Stimulated activated naive CD8-positive, alpha-beta T cell treated with anti-CD3 and anti-CD28 coated beads, Interleukin-15, Interleukin-2, amounts not matched to agents 100 ng/mL and 50 ng/mL, for 24 hours (primary cell): ENCODE data around the gene CELA3A.
"Not testable (repeated sequence)": the region's sequence is repeated elsewhere in the genome, so short reads cannot be mapped to it uniquely, and the experiment has no call there.

ENCODE experiments used
- H3K27ac Mint-ChIP-seq: one replicate; pipeline ENCODE4 v1.8.0; 2021; ENCODE audit warnings: mild to moderate bottlenecking, mixed read lengths
- H3K27me3 Mint-ChIP-seq: one replicate; pipeline ENCODE4 v1.8.0; 2021; ENCODE audit warnings: mixed read lengths
- H3K36me3 Mint-ChIP-seq: one replicate; pipeline ENCODE4 v1.8.0; 2021; ENCODE audit warnings: low read depth, mixed read lengths
- H3K4me1 Mint-ChIP-seq: one replicate; pipeline ENCODE4 v1.8.0; 2021; ENCODE audit warnings: low read depth, mixed read lengths
- H3K4me3 Mint-ChIP-seq: one replicate; pipeline ENCODE4 v1.8.0; 2021; ENCODE audit warnings: mild to moderate bottlenecking, mixed read lengths
- H3K9me3 Mint-ChIP-seq: one replicate; pipeline ENCODE4 v1.8.0; 2021; ENCODE audit warnings: mixed read lengths

Gene CELA3A

GRCh38 chr1:21973948-21974347, 27.5 kb upstream of the CELA3A start:
- not testable (repeated sequence) for H3K27me3 Mint-ChIP-seq, H3K36me3 Mint-ChIP-seq, H3K9me3 Mint-ChIP-seq, H3K4me1 Mint-ChIP-seq, H3K4me3 Mint-ChIP-seq
- H3K27ac Mint-ChIP-seq: peak overlapping the region; percentile 18

- not testable (repeated sequence) for H3K36me3 Mint-ChIP-seq, H3K4me1 Mint-ChIP-seq, H3K27ac Mint-ChIP-seq, H3K27me3 Mint-ChIP-seq, H3K4me3 Mint-ChIP-seq, H3K9me3 Mint-ChIP-seq
These were observed 26.8 kb upstream of the CELA3A start for GRCh38 chr1:21974699-21975098.

DNA sequence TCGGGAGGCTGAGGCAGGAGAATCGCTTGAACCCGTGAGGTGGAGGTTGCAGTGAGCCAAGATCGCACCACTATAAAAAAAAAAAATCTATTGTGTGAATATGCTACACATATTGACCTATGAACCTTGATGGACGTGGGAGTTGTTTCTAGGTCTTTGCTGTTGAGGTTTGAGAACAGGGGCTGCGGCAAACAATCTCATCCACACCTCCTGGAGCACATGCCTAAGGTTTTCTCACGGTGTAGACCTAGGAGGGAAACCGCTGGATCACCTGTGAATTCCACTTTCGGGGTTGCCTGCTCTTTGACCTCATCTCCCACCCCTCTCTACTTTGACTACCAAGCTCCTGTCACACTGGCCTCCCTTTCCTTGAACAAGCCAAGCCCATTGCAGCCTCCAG, 26.2 kb upstream of the CELA3A start:
- H3K36me3 Mint-ChIP-seq, H3K27ac Mint-ChIP-seq, H3K27me3 Mint-ChIP-seq, H3K4me3 Mint-ChIP-seq, H3K9me3 Mint-ChIP-seq, H3K4me1 Mint-ChIP-seq: not testable (repeated sequence)

DNA sequence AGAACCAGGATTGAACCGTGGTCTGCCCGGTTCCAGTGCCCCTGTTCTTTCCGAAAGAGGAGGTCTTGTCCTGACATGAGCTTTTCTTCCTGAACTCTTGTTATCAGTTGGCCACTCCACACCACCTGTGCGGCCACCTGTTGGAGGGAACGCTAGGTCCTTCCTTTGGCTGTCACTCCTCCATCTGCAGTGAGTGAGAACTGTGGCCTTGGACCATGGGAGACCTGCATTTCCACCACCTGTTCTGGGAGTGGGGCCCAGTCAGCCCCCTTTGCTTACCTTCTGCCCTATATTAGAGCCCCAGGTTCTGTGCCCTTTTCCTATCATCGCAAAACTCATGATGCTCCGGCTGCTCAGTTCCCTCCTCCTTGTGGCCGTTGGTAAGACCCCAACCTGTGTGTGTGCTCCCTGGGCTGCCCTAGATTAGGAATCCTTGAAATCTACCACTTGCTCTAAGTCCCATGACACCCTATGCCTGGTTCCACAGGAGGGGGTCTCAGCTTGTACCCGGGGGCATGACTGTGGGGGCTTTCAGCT, 24.7 kb upstream of the CELA3A start, which contains the start of gene CELA3B:
Gene CELA3B, plus strand, starts transcription at position 320 of the 537 bp plus-strand sequence. Its CDS starts 18 bp downstream, at position 338.
- not testable (repeated sequence) for H3K4me1 Mint-ChIP-seq, H3K27ac Mint-ChIP-seq

GRCh38 chr1:21978209-21978608, 23.2 kb upstream of the CELA3A start:
- H3K4me1 Mint-ChIP-seq, H3K4me3 Mint-ChIP-seq, H3K9me3 Mint-ChIP-seq, H3K27me3 Mint-ChIP-seq, H3K27ac Mint-ChIP-seq, H3K36me3 Mint-ChIP-seq: not testable (repeated sequence)

More for the DNA sequence above, 24.7 kb upstream of the CELA3A start, which contains the start of gene CELA3B:
- H3K9me3 Mint-ChIP-seq, H3K4me3 Mint-ChIP-seq, H3K27me3 Mint-ChIP-seq, H3K36me3 Mint-ChIP-seq: not testable (repeated sequence)

- H3K36me3 Mint-ChIP-seq, H3K4me1 Mint-ChIP-seq, H3K9me3 Mint-ChIP-seq, H3K4me3 Mint-ChIP-seq, H3K27me3 Mint-ChIP-seq, H3K27ac Mint-ChIP-seq: not testable (repeated sequence)
These were observed 20.8 kb upstream of the CELA3A start for GRCh38 chr1:21980515-21981220.

GRCh38 chr1:21981253-21981652, 20.2 kb upstream of the CELA3A start:
- not testable (repeated sequence) for H3K4me1 Mint-ChIP-seq, H3K9me3 Mint-ChIP-seq, H3K36me3 Mint-ChIP-seq, H3K27me3 Mint-ChIP-seq, H3K4me3 Mint-ChIP-seq, H3K27ac Mint-ChIP-seq

GRCh38 chr1:21982122-21982521, 19.3 kb upstream of the CELA3A start:
- not testable (repeated sequence) for H3K4me3 Mint-ChIP-seq, H3K4me1 Mint-ChIP-seq, H3K27ac Mint-ChIP-seq, H3K36me3 Mint-ChIP-seq, H3K9me3 Mint-ChIP-seq, H3K27me3 Mint-ChIP-seq

- not testable (repeated sequence) for H3K27me3 Mint-ChIP-seq, H3K4me3 Mint-ChIP-seq, H3K4me1 Mint-ChIP-seq, H3K27ac Mint-ChIP-seq, H3K9me3 Mint-ChIP-seq, H3K36me3 Mint-ChIP-seq
These were observed 17.9 kb upstream of the CELA3A start for GRCh38 chr1:21983539-21983938.

GRCh38 chr1:21985893-21986292, 15.6 kb upstream of the CELA3A start:
- not testable (repeated sequence) for H3K4me3 Mint-ChIP-seq, H3K27me3 Mint-ChIP-seq, H3K9me3 Mint-ChIP-seq, H3K4me1 Mint-ChIP-seq, H3K36me3 Mint-ChIP-seq, H3K27ac Mint-ChIP-seq

DNA sequence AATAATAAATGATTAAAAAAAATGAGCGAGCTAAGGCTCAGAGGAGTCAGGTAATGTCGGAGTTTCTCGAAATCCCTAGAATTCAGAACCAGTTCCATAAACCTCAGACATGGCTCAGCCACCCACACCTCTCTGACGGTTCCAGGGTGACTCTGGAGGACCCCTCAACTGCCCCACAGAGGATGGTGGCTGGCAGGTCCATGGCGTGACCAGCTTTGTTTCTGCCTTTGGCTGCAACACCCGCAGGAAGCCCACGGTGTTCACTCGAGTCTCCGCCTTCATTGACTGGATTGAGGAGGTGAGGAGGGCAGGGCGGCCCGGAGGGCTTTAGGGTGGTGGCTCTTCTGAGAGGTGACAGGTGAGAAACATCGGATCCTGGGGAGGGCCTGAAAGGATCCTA, 15.1 kb upstream of the CELA3A start:
- not testable (repeated sequence) for H3K27me3 Mint-ChIP-seq, H3K27ac Mint-ChIP-seq, H3K36me3 Mint-ChIP-seq, H3K4me1 Mint-ChIP-seq, H3K4me3 Mint-ChIP-seq, H3K9me3 Mint-ChIP-seq

GRCh38 chr1:21989672-21990393, 11.6 kb upstream of the CELA3A start:
- not testable (repeated sequence) for H3K27ac Mint-ChIP-seq, H3K36me3 Mint-ChIP-seq, H3K9me3 Mint-ChIP-seq, H3K27me3 Mint-ChIP-seq, H3K4me3 Mint-ChIP-seq, H3K4me1 Mint-ChIP-seq

DNA sequence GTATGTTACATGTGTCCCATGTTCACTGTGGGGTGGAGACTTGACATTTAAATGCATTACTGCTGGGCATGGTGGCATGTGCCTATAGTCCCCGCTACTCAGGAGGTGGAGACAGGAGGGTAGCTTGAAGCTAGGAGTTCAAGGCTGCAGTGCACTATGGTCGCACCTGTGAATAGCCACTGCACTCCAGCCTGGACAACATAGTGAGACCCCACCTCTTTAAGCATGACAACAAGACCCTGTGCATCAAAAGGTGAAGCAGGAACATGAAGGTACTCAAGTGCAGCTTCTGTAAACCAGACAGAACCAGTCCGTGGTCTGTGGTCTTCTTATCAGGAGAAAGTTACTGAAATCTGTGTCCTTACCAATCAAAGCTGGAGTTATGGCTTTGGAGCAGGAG, 9.3 kb upstream of the CELA3A start:
- not testable (repeated sequence) for H3K27ac Mint-ChIP-seq, H3K4me3 Mint-ChIP-seq, H3K36me3 Mint-ChIP-seq, H3K27me3 Mint-ChIP-seq, H3K9me3 Mint-ChIP-seq, H3K4me1 Mint-ChIP-seq

DNA sequence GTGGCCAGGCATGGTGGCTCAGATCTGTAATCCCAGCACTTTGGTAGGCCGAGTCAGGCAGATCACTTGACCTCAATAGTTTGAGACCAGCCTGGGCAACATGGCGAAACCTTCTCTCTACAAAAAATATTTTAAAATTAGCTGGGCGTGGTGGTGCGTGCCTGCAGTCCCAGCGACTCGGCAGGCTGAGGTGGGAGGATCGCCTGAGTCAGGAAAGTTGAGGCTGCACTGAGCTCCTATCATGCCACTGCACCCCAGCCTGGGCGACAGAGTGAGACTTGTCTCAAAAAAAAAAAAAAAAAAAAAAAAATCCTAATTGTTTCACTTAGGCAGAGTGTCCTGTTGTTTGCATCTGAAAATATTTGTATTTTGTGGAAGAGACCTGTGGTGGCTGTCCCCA, 6.7 kb upstream of the CELA3A start:
- H3K36me3 Mint-ChIP-seq, H3K4me3 Mint-ChIP-seq, H3K4me1 Mint-ChIP-seq, H3K27me3 Mint-ChIP-seq, H3K27ac Mint-ChIP-seq, H3K9me3 Mint-ChIP-seq: not testable (repeated sequence)

DNA sequence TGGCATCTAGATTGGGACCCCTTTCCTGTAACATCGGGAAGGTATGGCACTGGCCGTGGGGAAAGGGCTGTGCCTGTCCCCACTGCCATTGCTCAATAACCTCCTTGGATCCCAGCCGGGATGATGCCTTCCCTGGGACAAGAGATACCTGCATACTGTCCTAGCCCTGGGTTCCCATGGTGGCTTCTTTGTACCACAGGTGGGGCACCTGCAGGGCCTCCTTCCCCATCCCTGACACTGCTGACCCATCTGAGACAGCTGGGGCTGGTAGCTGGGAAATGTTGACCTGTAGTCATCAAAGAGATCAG, 4.8 kb upstream of the CELA3A start:
- H3K9me3 Mint-ChIP-seq, H3K4me3 Mint-ChIP-seq, H3K4me1 Mint-ChIP-seq, H3K27me3 Mint-ChIP-seq, H3K27ac Mint-ChIP-seq, H3K36me3 Mint-ChIP-seq: not testable (repeated sequence)

DNA sequence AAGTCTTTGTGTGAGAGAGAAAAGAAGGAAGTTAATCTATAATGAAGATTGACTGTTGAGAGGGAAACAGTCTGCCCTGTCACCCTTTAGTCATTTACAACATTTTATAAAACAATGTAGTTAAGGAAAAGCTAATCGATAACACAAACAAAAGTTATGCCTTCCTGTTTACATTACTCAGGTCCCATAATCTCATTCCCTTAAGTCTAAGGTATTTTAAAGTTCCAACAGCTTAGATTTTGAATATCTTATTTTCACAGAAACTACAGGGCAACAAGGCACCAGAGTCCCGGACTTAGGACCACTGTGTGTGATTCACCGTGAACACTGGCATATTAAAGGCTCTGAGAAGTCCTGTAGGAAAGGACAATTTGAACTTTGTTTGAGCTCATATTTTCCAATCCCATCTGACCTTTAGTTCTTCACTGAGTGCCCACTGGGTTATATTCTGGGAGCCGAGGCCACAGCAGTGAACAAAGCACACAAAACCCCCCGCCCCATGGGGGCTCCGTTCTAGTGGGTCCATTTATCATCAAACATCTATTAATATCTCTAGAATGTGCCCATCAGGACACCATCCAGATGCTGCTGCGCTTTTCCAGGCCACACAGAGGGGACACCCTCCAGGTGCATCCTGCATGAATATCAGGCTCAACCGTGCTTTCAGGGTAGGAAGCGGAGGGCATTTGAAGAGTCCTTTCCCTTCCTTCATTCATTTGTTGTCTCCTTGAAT, 3.4 kb upstream of the CELA3A start:
- not testable (repeated sequence) for H3K4me3 Mint-ChIP-seq, H3K9me3 Mint-ChIP-seq, H3K27me3 Mint-ChIP-seq, H3K4me1 Mint-ChIP-seq, H3K27ac Mint-ChIP-seq, H3K36me3 Mint-ChIP-seq
